NCI-H2107 treated with DMSO at 0.1 percent for 48 hours (cell line): ENCODE measurements around the gene MUS81.

Experiments used
- DNase-seq: peaks from one replicate; lab custom pipeline; 2025; ENCODE audit not compliant: unreplicated experiment; lab: John Stamatoyannopoulos, UW

MUS81 gene

GRCh38 chr11:65911682-65912568 lies 51.7 kb downstream of the MUS81 start:
- peak; percentile 39 for DNase-seq

GRCh38 chr11:65912845-65913244 lies 52.6 kb downstream of the MUS81 start:
- no peak for DNase-seq

GRCh38 chr11:65915101-65915820 lies 55.0 kb downstream of the MUS81 start:
- DNase-seq: no peak

GRCh38 chr11:65915821-65916251 lies 55.6 kb downstream of the MUS81 start:
- DNase-seq: no peak
